Suprapubic skin (tissue), 4 donors: ENCODE measurements around the gene ZSCAN22. TPM values are rescaled to one million over a fixed set of nuclear protein-coding genes. Genes with fewer than 3 reads are reported as not detected.

Experiments
- DNase-seq, 2 donors: peaks; one replicate each; pipeline ENCODE4 v3.0.0-alpha.2; 2019; ENCODE audit warnings: low spot score in 2 of 2
- H3K27ac ChIP-seq: fragments of 200-600 bp; sonication (generic); one replicate; pipeline ENCODE4 v1.5.1; 2019
- H3K27me3 ChIP-seq: fragments of 200-600 bp; sonication (generic); one replicate; pipeline ENCODE4 v1.5.1; 2019
- H3K36me3 ChIP-seq: fragments of 200-600 bp; sonication (generic); one replicate; pipeline ENCODE4 v1.5.1; 2019
- H3K4me1 ChIP-seq: fragments of 200-600 bp; sonication (generic); one replicate; pipeline ENCODE4 v1.5.1; 2019
- H3K4me3 ChIP-seq: fragments of 200-600 bp; sonication (generic); one replicate; pipeline ENCODE4 v1.5.1; 2019; ENCODE audit warnings: mild to moderate bottlenecking
- H3K9me3 ChIP-seq: fragments of 200-600 bp; sonication (generic); one replicate; pipeline ENCODE4 v1.5.1; 2019
- EP300 ChIP-seq: sonication (generic); formaldehyde crosslinking; IDR thresholded peaks from one replicate; pipeline ENCODE4 v1.6.1; 2017; ENCODE audit warnings: antibody characterized with exemption
- POLR2A ChIP-seq, 2 donors: fragments of 450-650 bp; IDR thresholded peaks; one replicate each; pipeline ENCODE4 v1.6.1; 2017; ENCODE audit warnings: antibody characterized with exemption in 2 of 2, mild to moderate bottlenecking in 2 of 2, moderate library complexity in 2 of 2
- POLR2AphosphoS5 ChIP-seq, 3 donors: sonication (generic); formaldehyde crosslinking; IDR thresholded peaks; one replicate each; pipeline ENCODE4 v1.6.1; 2017; ENCODE audit warnings: antibody characterized with exemption in 3 of 3
- WGBS: methylation state at CpG from one replicate; pipeline ENCODE4 v1.1.5; 2018; 5-methylcytosine and 5-hydroxymethylcytosine counted together
- total RNA-seq, 4 donors: library from RNA; depleted of rRNA; stranded (reverse); fragments of >200 nt; gene quantifications; one replicate each; pipeline ENCODE4 v1.1.0, GENCODE V29; 2016
- TF ChIP-seq, protein P1 (sequence below), 2 donors: fragments of 200-600 bp in 1 of 2; fragments of 450-650 bp in 1 of 2; sonication (generic) in 1 of 2; IDR thresholded peaks; one replicate each; pipeline ENCODE4 v1.5.1; 2016 to 2019; ENCODE audit warnings: antibody characterized with exemption in 2 of 2, mild to moderate bottlenecking in 1 of 2, moderate library complexity in 1 of 2

Gene ZSCAN22
- total RNA-seq, 4 donors from 2014 or later = 4.3 to 7.6 (median 5.6) TPM

DNA sequence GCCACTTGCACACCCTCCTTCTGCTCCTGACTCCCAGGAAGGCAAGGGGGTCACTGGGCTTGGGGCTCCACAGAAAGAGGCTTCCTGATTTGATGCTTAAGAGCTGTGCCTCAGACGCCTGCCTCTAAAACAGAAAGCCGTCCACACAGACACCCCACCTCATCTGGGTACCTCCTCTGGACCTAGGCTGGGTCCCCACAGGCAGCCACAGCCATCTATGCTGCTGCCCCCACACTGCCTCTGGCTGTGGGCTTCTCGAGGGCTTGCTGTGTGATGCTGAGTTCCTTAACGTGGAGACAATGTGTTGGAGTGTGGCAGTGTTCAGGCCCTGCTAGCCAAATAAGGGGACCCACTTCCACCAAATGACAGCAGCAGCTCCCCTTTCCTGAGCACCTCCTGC, 8.5 kb upstream of the ZSCAN22 start:
- peaks cover 30% of the 10 kb centered on the region for H3K36me3 ChIP-seq
- no peak overlapping the region for H3K4me3 ChIP-seq
- H3K9me3 ChIP-seq = no peaks in the 10 kb centered on the region
- 57% methylated on average over 1 of the region's 4 CpGs for WGBS
- no peak overlapping the region for H3K27ac ChIP-seq
- TF ChIP-seq POLR2AphosphoS5 (IDR thresholded peaks at IDR 0.05) = no peak
- no peak for TF ChIP-seq POLR2A (IDR thresholded peaks at IDR 0.05)
- no peak for TF ChIP-seq EP300
- TF ChIP-seq, protein P1, sequence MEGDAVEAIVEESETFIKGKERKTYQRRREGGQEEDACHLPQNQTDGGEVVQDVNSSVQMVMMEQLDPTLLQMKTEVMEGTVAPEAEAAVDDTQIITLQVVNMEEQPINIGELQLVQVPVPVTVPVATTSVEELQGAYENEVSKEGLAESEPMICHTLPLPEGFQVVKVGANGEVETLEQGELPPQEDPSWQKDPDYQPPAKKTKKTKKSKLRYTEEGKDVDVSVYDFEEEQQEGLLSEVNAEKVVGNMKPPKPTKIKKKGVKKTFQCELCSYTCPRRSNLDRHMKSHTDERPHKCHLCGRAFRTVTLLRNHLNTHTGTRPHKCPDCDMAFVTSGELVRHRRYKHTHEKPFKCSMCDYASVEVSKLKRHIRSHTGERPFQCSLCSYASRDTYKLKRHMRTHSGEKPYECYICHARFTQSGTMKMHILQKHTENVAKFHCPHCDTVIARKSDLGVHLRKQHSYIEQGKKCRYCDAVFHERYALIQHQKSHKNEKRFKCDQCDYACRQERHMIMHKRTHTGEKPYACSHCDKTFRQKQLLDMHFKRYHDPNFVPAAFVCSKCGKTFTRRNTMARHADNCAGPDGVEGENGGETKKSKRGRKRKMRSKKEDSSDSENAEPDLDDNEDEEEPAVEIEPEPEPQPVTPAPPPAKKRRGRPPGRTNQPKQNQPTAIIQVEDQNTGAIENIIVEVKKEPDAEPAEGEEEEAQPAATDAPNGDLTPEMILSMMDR (IDR thresholded peaks at IDR 0.05) = no peak
- DNase-seq = no peak
- H3K27me3 ChIP-seq = no peaks in the 10 kb centered on the region
- H3K4me1 ChIP-seq = peaks cover 17% of the 10 kb centered on the region

DNA sequence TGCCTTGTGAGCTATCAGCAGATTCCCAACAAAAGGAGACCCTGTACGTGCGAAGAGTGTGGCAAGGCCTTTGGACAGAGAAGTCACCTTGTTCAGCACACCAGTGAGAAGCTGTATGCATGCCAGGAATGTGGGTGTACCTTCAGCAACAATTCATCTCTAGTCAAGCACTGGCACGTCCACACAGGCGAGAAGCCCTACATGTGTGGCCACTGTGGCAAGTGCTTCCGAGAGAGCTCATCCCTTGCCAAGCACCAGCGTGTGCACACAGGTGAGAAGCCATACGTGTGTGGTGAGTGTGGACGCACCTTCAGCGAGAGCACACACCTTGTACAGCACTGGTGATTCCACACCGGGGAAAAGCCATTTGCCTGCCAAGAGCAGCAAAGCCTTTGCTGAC, 7.6 kb upstream of the ZSCAN22 start:
- TF ChIP-seq POLR2A (IDR thresholded peaks at IDR 0.05) (no peak), POLR2AphosphoS5 (IDR thresholded peaks at IDR 0.05) (no peak), EP300 (no peak)
- TF ChIP-seq, protein P1 (IDR thresholded peaks at IDR 0.05) = no peak
- no peak for DNase-seq
- H3K9me3 ChIP-seq = no peaks in the 10 kb centered on the region
- WGBS = 54% methylated on average over 10 of the region's 10 CpGs
- no peaks in the 10 kb centered on the region for H3K27me3 ChIP-seq
- peak overlapping the region; percentile 11 for H3K27ac ChIP-seq
- peaks cover 20% of the 10 kb centered on the region for H3K36me3 ChIP-seq
- peaks cover 17% of the 10 kb centered on the region for H3K4me1 ChIP-seq
- no peak overlapping the region for H3K4me3 ChIP-seq

GRCh38 chr19:58325311-58326022, 1.3 kb upstream of the ZSCAN22 start:
- Histone ChIP-seq H3K4me3 (peak overlapping the region; percentile 89), H3K36me3 (no peaks in the 10 kb centered on the region), H3K27me3 (no peaks in the 10 kb centered on the region), H3K27ac (no peak overlapping the region), H3K4me1 (peaks cover 27% of the 10 kb centered on the region), H3K9me3 (no peaks in the 10 kb centered on the region)
- no peak for DNase-seq
- TF ChIP-seq POLR2A (IDR thresholded peaks at IDR 0.05) (no peak), EP300 (no peak), POLR2AphosphoS5 (IDR thresholded peaks at IDR 0.05) (no peak)
- TF ChIP-seq, protein P1 (IDR thresholded peaks at IDR 0.05) = no peak
- WGBS = 81% methylated on average over 6 of the region's 6 CpGs

DNA sequence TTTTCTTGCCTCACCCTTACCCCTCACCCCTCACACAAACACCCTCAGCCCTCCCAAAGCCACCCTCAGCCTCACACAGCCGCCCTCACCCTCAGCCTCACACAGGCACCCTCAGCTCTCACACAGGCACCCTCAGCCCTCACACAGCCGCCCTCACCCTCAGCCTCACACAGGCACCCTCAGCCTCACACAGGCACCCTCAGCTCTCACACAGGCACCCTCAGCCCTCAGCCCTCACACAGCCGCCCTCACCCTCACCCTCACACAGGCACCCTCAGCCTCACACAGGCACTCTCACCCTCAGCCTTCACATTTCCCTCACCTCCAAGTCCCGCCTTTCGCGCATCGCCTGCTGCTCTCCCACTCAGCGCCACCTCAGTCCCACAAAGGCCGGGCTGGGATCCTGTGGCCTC, 287 bp upstream of the ZSCAN22 start:
- Histone ChIP-seq H3K9me3 (no peaks in the 10 kb centered on the region), H3K4me3 (peak overlapping the region; percentile 89), H3K4me1 (peaks cover 27% of the 10 kb centered on the region), H3K36me3 (no peaks in the 10 kb centered on the region), H3K27me3 (no peaks in the 10 kb centered on the region), H3K27ac (peak overlapping the region; percentile 88)
- TF ChIP-seq EP300 (no peak), POLR2AphosphoS5 (IDR thresholded peaks at IDR 0.05) (no peak), POLR2A (IDR thresholded peaks at IDR 0.05) (no peak)
- TF ChIP-seq, protein P1 (IDR thresholded peaks at IDR 0.05) = no peak
- WGBS = 0% methylated on average over 9 of the region's 9 CpGs
- no peak for DNase-seq

DNA sequence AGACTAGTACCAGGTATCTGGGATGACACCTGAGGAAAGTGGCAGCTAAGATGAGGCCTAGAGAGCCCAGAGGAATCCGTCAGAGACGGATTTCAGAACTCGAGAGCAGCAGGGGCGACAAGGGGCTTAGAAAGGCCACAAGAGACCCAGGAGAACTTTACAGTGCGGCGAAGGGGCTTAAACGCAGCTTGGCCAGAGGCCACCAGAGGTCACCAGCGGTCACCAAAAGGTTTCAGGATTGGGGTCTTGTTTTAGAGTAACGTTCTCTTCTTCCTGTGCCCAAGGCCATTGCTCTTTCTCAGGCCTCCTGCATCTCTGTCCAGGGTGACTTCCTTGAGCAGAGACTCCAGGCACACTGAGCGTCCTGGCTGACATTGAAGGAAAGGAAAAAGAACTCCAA, 2.2 kb downstream of the ZSCAN22 start:
- H3K9me3 ChIP-seq = no peaks in the 10 kb centered on the region
- DNase-seq = no peak
- no peaks in the 10 kb centered on the region for H3K36me3 ChIP-seq
- no peak overlapping the region for H3K27ac ChIP-seq
- H3K4me3 ChIP-seq = no peak overlapping the region
- WGBS = 76% methylated on average over 10 of the region's 10 CpGs
- TF ChIP-seq, protein P1 (IDR thresholded peaks at IDR 0.05) = no peak
- no peaks in the 10 kb centered on the region for H3K27me3 ChIP-seq
- H3K4me1 ChIP-seq = peaks cover 27% of the 10 kb centered on the region
